ENCODE data around the gene UNC119B. TPM values are rescaled to one million over a fixed set of nuclear protein-coding genes. Genes with fewer than 3 reads are reported as not detected.

The UNC119B gene
- polyA plus RNA-seq, 1 experiment = 41.9 TPM

DNA sequence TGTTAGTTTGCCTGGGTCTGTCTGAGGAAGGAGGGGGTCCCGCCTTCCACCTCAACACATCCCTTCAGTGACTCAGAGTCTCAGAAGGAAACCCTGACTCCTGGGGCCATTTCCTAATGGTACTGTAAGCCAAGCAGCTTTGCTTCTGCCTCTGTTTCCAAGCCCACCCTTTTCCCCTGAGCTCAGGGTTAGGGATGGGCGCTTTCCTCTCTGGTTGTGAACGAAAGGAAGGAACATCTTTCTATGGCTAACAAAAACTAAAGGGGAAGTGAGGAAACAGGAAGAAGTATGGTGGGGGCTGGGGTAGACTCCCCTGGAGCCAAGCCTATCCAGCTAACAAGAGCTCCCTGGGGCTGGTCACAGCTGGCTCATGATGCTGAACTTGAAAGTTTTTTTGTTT is 11.6 kb upstream of the UNC119B start:
- POLR2A ChIA-PET = no interaction called here
- CTCF ChIA-PET = interaction anchor here (0.5 to 1.2 kb wide), 2 partner anchors 16 to 686 kb away, joined by 3 to 5 read pairs; no protein-coding TSS in a partner anchor

DNA sequence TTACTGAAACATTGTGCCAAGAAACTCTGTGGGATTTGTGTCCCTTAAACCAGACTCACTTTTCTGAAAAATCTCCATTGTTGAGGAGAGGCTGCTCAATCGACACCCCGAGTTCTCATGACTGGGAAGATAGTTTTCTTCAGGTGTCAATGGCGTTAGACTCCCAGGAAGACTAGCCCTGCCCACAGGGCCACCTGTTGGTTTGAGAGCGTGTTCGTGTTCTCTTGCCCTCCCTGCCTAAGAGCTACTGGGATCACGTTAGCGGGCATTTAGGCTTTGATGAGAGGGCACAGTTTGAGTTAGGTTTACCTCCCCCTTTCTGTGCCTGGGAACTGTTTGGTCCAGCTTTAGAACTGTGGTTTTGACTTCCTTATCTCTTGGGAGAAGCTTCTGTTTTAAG is 10.7 kb upstream of the UNC119B start:
- Histone ChIP-seq H3K27me3 (ENCODE audit: control insufficient read depth, insufficient read depth, low read length) (no peaks in the 10 kb centered on the region), H3K27ac (ENCODE audit: low read depth, low read length) (no peak overlapping the region), H3K9me3 (ENCODE audit: control insufficient read depth, insufficient read depth, low read length) (no peaks in the 10 kb centered on the region), H3K4me3 (ENCODE audit: low read depth, low read length) (no peak overlapping the region)
- CTCF ChIA-PET = no interaction called here
- POLR2A ChIA-PET = no interaction called here
- TF ChIP-seq CTCF (IDR thresholded peaks at IDR 0.05; ENCODE audit: low read depth, low read length) = no peak
- no peak for DNase-seq (ENCODE audit: low read depth, low spot score)

More for the DNA sequence above, 11.6 kb upstream of the UNC119B start:
- Histone ChIP-seq H3K9me3 (ENCODE audit: control insufficient read depth, insufficient read depth, low read length) (no peaks in the 10 kb centered on the region), H3K27ac (ENCODE audit: low read depth, low read length) (no peak overlapping the region), H3K27me3 (ENCODE audit: control insufficient read depth, insufficient read depth, low read length) (no peaks in the 10 kb centered on the region), H3K4me3 (ENCODE audit: low read depth, low read length) (no peak overlapping the region)
- TF ChIP-seq CTCF (IDR thresholded peaks at IDR 0.05; ENCODE audit: low read depth, low read length) = no peak
- DNase-seq (ENCODE audit: low read depth, low spot score) = no peak

GRCh38 chr12:120700886-120701285 is 9.4 kb upstream of the UNC119B start:
- ChIA-PET POLR2A (interaction anchor here (0.7 kb wide), 1 partner anchor 76 kb away, joined by 5 read pairs; no protein-coding TSS in a partner anchor), CTCF (interaction anchor here (0.8 to 1.5 kb wide), 2 partner anchors 54 to 118 kb away, joined by 3 to 4 read pairs; no protein-coding TSS in a partner anchor)
- no peak for DNase-seq (ENCODE audit: low read depth, low spot score)

GRCh38 chr12:120702637-120703036 is 7.6 kb upstream of the UNC119B start:
- H3K9me3 ChIP-seq (ENCODE audit: control insufficient read depth, insufficient read depth, low read length) = no peaks in the 10 kb centered on the region
- POLR2A ChIA-PET = no interaction called here
- TF ChIP-seq CTCF (IDR thresholded peaks at IDR 0.05; ENCODE audit: low read depth, low read length) = no peak

More at GRCh38 chr12:120700886-120701285, 9.4 kb upstream of the UNC119B start:
- Histone ChIP-seq H3K4me3 (ENCODE audit: low read depth, low read length) (no peak overlapping the region), H3K27me3 (ENCODE audit: control insufficient read depth, insufficient read depth, low read length) (no peaks in the 10 kb centered on the region), H3K9me3 (ENCODE audit: control insufficient read depth, insufficient read depth, low read length) (no peaks in the 10 kb centered on the region), H3K27ac (ENCODE audit: low read depth, low read length) (no peak overlapping the region)
- TF ChIP-seq CTCF (IDR thresholded peaks at IDR 0.05; ENCODE audit: low read depth, low read length) = no peak

GRCh38 chr12:120703311-120703942 is 6.8 kb upstream of the UNC119B start:
- DNase-seq (ENCODE audit: low read depth, low spot score) = no peak
- POLR2A ChIA-PET = no interaction called here
- CTCF ChIA-PET = interaction anchor here (1.3 kb wide), 1 partner anchor 54 kb away, joined by 6 read pairs; no protein-coding TSS in a partner anchor
- H3K9me3 ChIP-seq (ENCODE audit: control insufficient read depth, insufficient read depth, low read length) = no peaks in the 10 kb centered on the region
- no peaks in the 10 kb centered on the region for H3K27me3 ChIP-seq (ENCODE audit: control insufficient read depth, insufficient read depth, low read length)
- no peak for TF ChIP-seq CTCF (IDR thresholded peaks at IDR 0.05; ENCODE audit: low read depth, low read length)
- no peak overlapping the region for H3K4me3 ChIP-seq (ENCODE audit: low read depth, low read length)
- no peak overlapping the region for H3K27ac ChIP-seq (ENCODE audit: low read depth, low read length)

More at GRCh38 chr12:120702637-120703036, 7.6 kb upstream of the UNC119B start:
- CTCF ChIA-PET = interaction anchor here (1.3 kb wide), 1 partner anchor 54 kb away, joined by 6 read pairs; no protein-coding TSS in a partner anchor
- Histone ChIP-seq H3K4me3 (ENCODE audit: low read depth, low read length) (no peak overlapping the region), H3K27me3 (ENCODE audit: control insufficient read depth, insufficient read depth, low read length) (no peaks in the 10 kb centered on the region), H3K27ac (ENCODE audit: low read depth, low read length) (no peak overlapping the region)
- no peak for DNase-seq (ENCODE audit: low read depth, low spot score)
